ENCODE data around the gene PGRMC2.

PGRMC2 gene

GRCh38 chr4:128220286-128221235 lies 67.1 kb downstream of the PGRMC2 start:
- DNase-seq = no peak
